Heart right ventricle (tissue), 16 donors: Measurements from ENCODE around the gene RASGRF2. TPM values are rescaled to one million over a fixed set of nuclear protein-coding genes. Genes with fewer than 3 reads are reported as not detected.

Experiments used
- ATAC-seq, 8 donors: fragments of 200-7000 bp; cut with Tn5 transposase; one replicate each; pipeline ENCODE4 v1.9.1; 2020; ENCODE audit warnings: mild to moderate bottlenecking in 8 of 8, moderate library complexity in 8 of 8, moderate number of reproducible peaks in 1 of 8
- DNase-seq, 2 donors: peaks; one replicate each; pipeline ENCODE4 v3.0.0-alpha.2; 2020
- H3K27ac ChIP-seq, 10 donors: fragments of 200-600 bp; sonication (generic) in 2 of 10; one replicate each; pipeline versions ENCODE4 v1.5.0 to v1.8.0; 2020 to 2022; ENCODE audit warnings: mild to moderate bottlenecking in 3 of 10
- H3K27me3 ChIP-seq, 7 donors: fragments of 200-600 bp; one replicate each; pipeline ENCODE4 v1.8.0; 2021 to 2022; ENCODE audit warnings: mild to moderate bottlenecking in 2 of 7
- H3K36me3 ChIP-seq, 9 donors: fragments of 200-600 bp; sonication (generic) in 1 of 9; one replicate each; pipeline versions ENCODE4 v1.5.0 to v1.8.0; 2020 to 2022; ENCODE audit warnings: mild to moderate bottlenecking in 2 of 9
- H3K4me1 ChIP-seq, 9 donors: fragments of 200-600 bp; sonication (generic) in 1 of 9; one replicate each; pipeline versions ENCODE4 v1.5.0 to v1.8.0; 2020 to 2022; ENCODE audit warnings: mild to moderate bottlenecking in 4 of 9
- H3K4me3 ChIP-seq, 10 donors: fragments of 200-600 bp; sonication (generic) in 2 of 10; one replicate each; pipeline versions ENCODE4 v1.5.0 to v1.8.0; 2020 to 2022; ENCODE audit warnings: mild to moderate bottlenecking in 7 of 10, moderate library complexity in 2 of 10
- H3K9me3 ChIP-seq, 11 donors: fragments of 200-600 bp in 10 of 11; sonication (generic) in 2 of 11; one replicate each; pipeline versions ENCODE4 v1.5.0 to v1.8.0; 2013 to 2022; ENCODE audit warnings: mild to moderate bottlenecking in 2 of 11, control low read depth in 1 of 11, moderate library complexity in 1 of 11
- CTCF ChIP-seq, 9 donors: fragments of 200-600 bp; sonication (generic) in 2 of 9; IDR thresholded peaks; one replicate each; pipeline versions ENCODE4 v1.5.0 to v1.8.0; 2021 to 2022; ENCODE audit warnings: antibody characterized with exemption in 9 of 9, mild to moderate bottlenecking in 5 of 9, moderate library complexity in 1 of 9
- WGBS, 2 donors: extraction: QIAGEN DNeasy Blood & Tissue Kit; methylation state at CpG; one replicate each; pipeline ENCODE4 v1.1.7; 2013; ENCODE audit warnings: inconsistent platforms in 1 of 2; 5-methylcytosine and 5-hydroxymethylcytosine counted together
- intact Hi-C, 10 donors: fragments of 100-400 bp; cut with DNase I; formaldehyde crosslinking; loops; one replicate each; pipeline versions ENCODE4 v1.11.1 to v1.14.2; 2022
- polyA plus RNA-seq, 2 donors: library from polyadenylated mRNA; stranded (reverse); fragments of 200-250 nt; gene quantifications; one replicate each; pipeline ENCODE4 v1.2.3, GENCODE V29; 2013
- total RNA-seq, 10 donors: library from RNA; stranded (reverse); fragmentation: NEBNext Ultra II Directional in 3 of 10; extraction: Animal tissue kit (Norgen Biotek cat#: 25700) in 3 of 10; gene quantifications; one replicate each; pipeline versions ENCODE4 v1.2.1 to v1.2.4, GENCODE V29; 2021 to 2023
- donor health status: Arrhythmogenic right ventricular cardiomyopathy.
- donor health status: ischemic (EF 13 %, LVEDD 7.1; RV severe dilation, severe dysfunction).
- donor health status: healthy with polysubstance abuse.
- donor health status: DM: no; HTN: yes; CAD: no.
- donor health status: DM: no; HTN: no; CAD: no.
- donor health status: ischemic (EF 25% LVEDD 6.9; RV normal size, moderate dysfunction).
- donor health status: ischemic (EF 25% LVEDD 5.7; RV mildly dilated, moderate dysfunction).
- donor health status: healthy.
- donor health status: DM: yes; HTN: yes; CAD: no.
- donor health status: Ischemic cardiomyopathy.
- donor health status: ischemic (EF 35%, LVEDD 5.7; RV mildly dilated, moderate dysfunction).
- donor health status: nonischemic (EF 11% LVEDD 7.7; RV severe dilation, severe dysfunction).
- donor health status: DM: yes; HTN: yes; CAD: no.
- donor health status: PGD.
- donor health status: ischemic (EF 29% LVEDD 5.4; RV normal size, mild dysfunction).
- donor health status: nonischemic (EF 23%, LVEDD 6.1; RV moderate dilation, normal function).

The RASGRF2 gene
- total and polyA plus RNA-seq, 12 donors: 2.9 to 13.4 (median 6.8) TPM

GRCh38 chr5:80978772-80979317 is 18.7 kb downstream of the RASGRF2 start:
- peak overlapping the region in 5 of 10 donors; percentile 42 to 83 (median 58) for H3K27ac ChIP-seq
- no peaks in the 10 kb centered on the region for H3K27me3 ChIP-seq
- peaks cover 0 to 77% (median 9%) of the 10 kb centered on the region in 9 donors for H3K4me1 ChIP-seq
- no peaks in the 10 kb centered on the region for H3K36me3 ChIP-seq
- DNase-seq: no peak
- WGBS, 2 donors: 69 to 72% methylated on average over 1 of the region's 1 CpG
- no peak overlapping the region for H3K4me3 ChIP-seq
- intact Hi-C loops: no loop called here
- ATAC-seq: no peak
- no peaks in the 10 kb centered on the region for H3K9me3 ChIP-seq
- no peak for TF ChIP-seq CTCF (IDR thresholded peaks at IDR 0.05)

GRCh38 chr5:80982093-80982492 is 21.9 kb downstream of the RASGRF2 start:
- H3K4me3 ChIP-seq: no peak overlapping the region
- no peaks in the 10 kb centered on the region for H3K9me3 ChIP-seq
- peak overlapping the region in 1 of 10 donors; percentile 8 for H3K27ac ChIP-seq
- WGBS, 2 donors: 43 to 84% methylated on average over 4 of the region's 4 CpGs
- intact Hi-C loops: no loop called here
- no peaks in the 10 kb centered on the region for H3K36me3 ChIP-seq
- ATAC-seq (no peak), DNase-seq (no peak)
- TF ChIP-seq CTCF (IDR thresholded peaks at IDR 0.05): no peak
- no peaks in the 10 kb centered on the region for H3K27me3 ChIP-seq
- peaks cover 0 to 66% (median 10%) of the 10 kb centered on the region in 9 donors for H3K4me1 ChIP-seq

GRCh38 chr5:80985600-80986228 is 25.6 kb downstream of the RASGRF2 start:
- intact Hi-C loops: loop anchor here in 1 of 10 donors (2.0 kb wide), 1 partner anchor 19 kb away; no protein-coding TSS in a partner anchor
- no peak for TF ChIP-seq CTCF (IDR thresholded peaks at IDR 0.05)
- ATAC-seq: peak; percentile 57 to 94 (median 88)
- Histone ChIP-seq H3K9me3 (no peaks in the 10 kb centered on the region), H3K36me3 (no peaks in the 10 kb centered on the region), H3K4me1 (peaks cover 0 to 65% (median 13%) of the 10 kb centered on the region in 9 donors), H3K27ac (peak overlapping the region in 9 of 10 donors; percentile 36 to 81 (median 65)), H3K27me3 (no peaks in the 10 kb centered on the region), H3K4me3 (peak overlapping the region in 8 of 10 donors; percentile 3 to 38 (median 22))
- DNase-seq: peak in 1 of 2 donors; percentile 53
- 47 to 55% methylated on average over 2 of the region's 2 CpGs for WGBS, 2 donors

- intact Hi-C loops: loop anchor here in 1 of 10 donors (2.0 kb wide), 1 partner anchor 18 kb away; no protein-coding TSS in a partner anchor
- ATAC-seq (peak in 1 of 8 donors; percentile 9), DNase-seq (no peak)
- no peaks in the 10 kb centered on the region for H3K36me3 ChIP-seq
- H3K4me3 ChIP-seq: peak overlapping the region in 8 of 10 donors; percentile 3 to 38 (median 22)
- peaks cover 0 to 66% (median 10%) of the 10 kb centered on the region in 9 donors for H3K4me1 ChIP-seq
- H3K9me3 ChIP-seq: no peaks in the 10 kb centered on the region
- H3K27ac ChIP-seq: peak overlapping the region; percentile 18 to 81 (median 60)
- 53 to 88% methylated on average over 3 of the region's 3 CpGs for WGBS, 2 donors
- TF ChIP-seq CTCF (IDR thresholded peaks at IDR 0.05): no peak
- no peaks in the 10 kb centered on the region for H3K27me3 ChIP-seq
These were observed 26.2 kb downstream of the RASGRF2 start for GRCh38 chr5:80986382-80986781.
